Forelimb muscle (tissue), 1 donor: Measurements from ENCODE around the gene ASAP2. TPM values are rescaled to one million over a fixed set of nuclear protein-coding genes. Genes with fewer than 3 reads are reported as not detected.

Experiments
- DNase-seq: peaks from one replicate; pipeline ENCODE4 v3.0.0-alpha.2; 2013; ENCODE audit warnings: low read depth
- polyA plus RNA-seq: library from polyadenylated mRNA; unstranded; fragments of 120-200 nt; gene quantifications from one replicate; pipeline ENCODE4 v1.2.1, GENCODE V29; 2013; ENCODE audit not compliant: insufficient read length

The ASAP2 gene
- polyA plus RNA-seq, 1 donor = 17.6 TPM

DNA sequence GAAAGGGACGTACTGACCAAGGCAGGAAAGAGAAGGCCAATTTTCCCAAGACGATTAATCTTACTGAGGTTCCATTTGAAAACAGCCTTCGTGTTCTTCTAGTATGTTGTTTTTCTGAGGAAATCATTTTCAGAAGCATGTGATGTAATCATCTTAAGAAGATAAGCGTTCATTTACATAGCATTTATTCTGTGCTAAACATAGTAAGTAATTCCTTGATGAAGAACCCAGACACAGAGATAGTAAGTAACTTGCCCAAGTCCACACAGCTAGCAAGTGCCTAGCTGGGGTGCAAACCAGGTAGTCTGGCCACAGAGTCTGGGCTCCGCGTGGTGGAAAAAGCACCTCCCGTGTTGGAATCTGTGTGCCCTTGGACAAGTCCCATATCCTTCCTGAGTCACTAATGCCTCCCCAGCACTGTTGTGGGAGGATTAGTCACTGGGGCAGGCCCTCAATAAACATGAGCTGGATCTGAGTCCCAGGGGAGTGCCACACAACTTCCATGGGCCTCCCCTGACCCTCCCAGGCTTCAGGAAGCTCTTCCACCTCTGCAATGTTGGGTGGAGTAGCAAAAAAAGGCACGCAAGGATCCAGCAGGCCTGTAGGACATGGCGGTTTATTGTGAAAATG lies 26.9 kb upstream of the ASAP2 start:
- no peak for DNase-seq

DNA sequence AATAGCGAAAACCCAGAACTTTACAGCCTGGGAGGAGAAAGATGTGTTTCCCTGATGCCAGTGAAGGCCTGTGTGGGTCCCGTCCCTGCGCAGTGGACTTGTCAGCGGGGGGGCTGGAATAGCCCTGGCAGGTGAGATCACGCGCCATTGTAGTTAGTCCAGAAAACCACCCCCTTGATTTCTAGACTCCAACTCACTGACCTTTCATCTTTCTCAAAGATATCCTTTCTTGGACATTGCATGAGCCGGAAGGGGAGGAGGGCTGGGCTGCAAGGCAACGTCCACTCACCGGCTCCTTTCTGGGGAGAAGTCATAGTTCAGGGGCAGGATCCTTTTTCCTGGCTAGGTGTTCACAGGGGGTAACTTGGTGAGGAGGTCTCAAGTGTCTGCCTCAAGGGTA lies 22.3 kb upstream of the ASAP2 start:
- DNase-seq = no peak

DNA sequence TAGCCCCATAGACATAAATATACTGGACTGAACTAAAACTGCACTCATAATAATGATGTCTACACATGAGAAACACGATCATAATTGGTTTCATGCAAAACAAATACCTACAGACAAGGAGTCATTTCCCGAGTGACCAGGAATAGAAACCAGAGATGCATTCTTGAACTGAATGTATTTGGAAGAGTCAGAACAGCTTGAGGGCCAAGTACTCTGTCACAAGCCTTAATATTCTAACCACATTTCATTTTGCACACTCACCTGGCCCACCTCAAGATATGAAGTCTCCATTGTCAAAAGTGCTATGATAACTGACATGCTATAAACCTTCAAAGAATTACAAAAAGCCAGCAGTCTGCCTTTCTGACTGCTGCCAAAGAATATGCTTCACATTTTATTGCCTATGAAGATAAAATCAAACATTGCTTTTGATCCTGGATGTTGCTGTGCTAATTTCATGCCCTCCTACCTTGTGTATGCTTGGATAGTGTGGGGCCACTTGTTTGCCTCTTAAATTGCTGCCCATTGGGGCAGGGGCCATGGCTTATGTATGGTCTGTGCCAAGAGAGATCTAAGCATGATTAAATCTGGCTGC lies 18.9 kb upstream of the ASAP2 start:
- DNase-seq = no peak

- no peak for DNase-seq
These were observed 17.8 kb upstream of the ASAP2 start for GRCh38 chr2:9188823-9189222.

- DNase-seq = no peak
These were observed 16.7 kb upstream of the ASAP2 start for GRCh38 chr2:9189901-9190300.

GRCh38 chr2:9191041-9191481 lies 15.6 kb upstream of the ASAP2 start:
- DNase-seq = peak; percentile 65

- DNase-seq = no peak
These were observed 13.9 kb upstream of the ASAP2 start for GRCh38 chr2:9192712-9193111.

DNA sequence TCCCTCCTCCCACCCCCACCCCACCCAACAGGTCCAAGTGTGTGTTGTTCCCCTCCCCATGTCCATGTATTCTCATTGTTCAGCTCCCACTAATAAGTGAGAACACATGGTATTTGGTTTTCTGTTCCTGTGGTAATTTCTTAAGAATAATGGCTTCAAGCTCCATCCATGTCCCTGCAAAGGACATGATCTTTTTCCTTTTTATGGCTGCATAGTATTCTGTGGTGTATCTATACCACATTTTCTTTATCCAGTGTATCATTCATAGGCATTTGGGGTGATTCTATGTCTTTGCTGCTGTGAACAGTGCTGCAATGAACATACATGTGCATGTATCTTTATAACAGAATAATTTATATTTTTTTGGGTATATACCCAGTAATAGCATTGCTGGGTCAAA lies 12.3 kb upstream of the ASAP2 start:
- no peak for DNase-seq

DNA sequence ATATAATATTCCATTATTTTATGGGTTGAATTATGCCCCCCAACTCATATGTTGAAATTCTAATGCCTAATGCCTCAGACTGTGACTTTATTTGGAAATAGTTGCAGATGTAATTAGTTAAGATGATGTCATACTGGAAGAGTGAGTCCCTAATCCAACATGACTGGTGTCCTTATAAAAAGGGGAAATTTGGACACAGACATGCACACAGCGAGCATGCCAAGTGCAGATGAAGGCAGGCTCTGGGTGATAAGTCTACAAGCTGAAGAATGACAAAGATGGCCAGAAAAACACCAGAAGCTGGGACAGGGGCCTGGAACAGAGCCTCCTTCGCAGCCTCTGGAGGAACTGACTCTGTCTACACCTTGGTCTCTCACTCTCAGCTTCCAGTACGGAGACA lies 10.0 kb upstream of the ASAP2 start:
- no peak for DNase-seq

- no peak for DNase-seq
These were observed 8.7 kb upstream of the ASAP2 start for GRCh38 chr2:9197916-9198315.

DNA sequence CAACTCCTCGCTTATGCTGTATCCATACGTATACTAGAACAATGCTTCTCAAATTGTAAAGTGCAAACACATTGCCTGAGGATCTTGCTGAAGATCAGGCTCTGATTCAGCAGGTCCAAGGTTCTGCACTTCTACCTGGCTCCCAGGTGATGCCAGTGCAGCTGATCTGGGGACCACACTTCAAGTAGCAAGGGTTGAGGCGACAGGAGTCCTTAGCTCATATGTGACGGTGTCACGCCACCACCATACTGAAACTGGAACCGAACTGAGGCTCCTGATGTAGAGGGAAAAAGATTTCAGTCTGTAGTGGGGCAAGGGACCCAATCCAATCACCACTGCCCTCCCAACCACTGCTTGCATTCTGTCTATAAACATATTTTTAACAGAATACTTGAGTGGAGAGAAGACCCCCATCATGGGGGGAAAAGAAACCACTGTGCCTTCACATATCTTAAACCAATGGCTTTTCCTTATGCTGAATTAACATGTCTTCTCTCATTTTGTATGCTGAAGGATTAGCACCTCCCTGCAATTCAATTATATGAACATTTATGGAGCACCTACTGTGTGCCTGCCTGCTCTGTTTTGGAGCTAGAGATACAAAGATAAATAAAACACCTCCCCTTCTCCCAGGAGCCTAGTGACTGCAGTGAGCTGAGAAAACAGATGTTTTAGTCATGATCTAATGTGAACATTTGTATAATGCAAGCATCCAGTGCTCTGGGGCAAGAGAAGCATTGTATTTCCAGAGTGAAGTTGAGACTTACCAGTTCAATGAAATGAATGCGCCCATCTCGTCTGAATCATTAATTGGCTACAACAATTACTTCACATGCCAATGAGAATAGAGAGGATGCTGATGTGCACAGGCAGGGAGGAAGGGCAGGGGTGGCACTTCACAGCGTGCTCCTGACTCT lies 6.6 kb upstream of the ASAP2 start:
- no peak for DNase-seq

- no peak for DNase-seq
These were observed 6.0 kb upstream of the ASAP2 start for GRCh38 chr2:9200633-9201015.

DNA sequence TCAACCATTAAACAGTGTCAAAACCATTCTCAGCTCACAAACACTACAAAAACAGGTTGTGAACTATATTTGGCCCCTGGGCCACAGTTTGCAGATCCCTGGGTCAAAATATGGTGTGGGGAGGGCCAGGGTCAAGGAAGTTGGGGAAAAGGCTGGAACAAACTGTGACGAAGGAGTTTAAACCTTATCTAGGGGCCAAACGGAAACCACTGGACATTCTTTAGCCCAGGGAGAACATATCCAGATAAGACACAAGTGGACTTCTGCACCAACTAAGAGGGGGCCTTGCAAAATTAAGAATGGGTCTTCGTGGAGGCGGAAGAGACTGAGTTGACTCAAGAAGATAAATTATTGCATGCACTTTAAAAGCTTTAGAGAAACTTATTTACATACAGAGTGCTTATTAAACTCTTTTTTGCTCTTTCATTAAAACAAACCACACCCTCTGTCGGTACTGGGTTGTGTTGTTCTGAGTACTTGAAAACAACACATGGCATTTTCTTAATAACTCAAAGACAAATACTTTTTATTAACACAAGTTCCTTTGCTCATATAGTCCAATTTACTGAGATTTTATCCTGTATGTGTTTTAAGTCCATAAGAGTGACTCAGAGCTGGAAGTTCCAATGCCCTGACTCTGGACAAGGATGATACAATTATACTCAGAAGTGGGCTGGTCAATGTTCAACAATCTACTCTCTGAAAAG lies 5.3 kb upstream of the ASAP2 start:
- no peak for DNase-seq

DNA sequence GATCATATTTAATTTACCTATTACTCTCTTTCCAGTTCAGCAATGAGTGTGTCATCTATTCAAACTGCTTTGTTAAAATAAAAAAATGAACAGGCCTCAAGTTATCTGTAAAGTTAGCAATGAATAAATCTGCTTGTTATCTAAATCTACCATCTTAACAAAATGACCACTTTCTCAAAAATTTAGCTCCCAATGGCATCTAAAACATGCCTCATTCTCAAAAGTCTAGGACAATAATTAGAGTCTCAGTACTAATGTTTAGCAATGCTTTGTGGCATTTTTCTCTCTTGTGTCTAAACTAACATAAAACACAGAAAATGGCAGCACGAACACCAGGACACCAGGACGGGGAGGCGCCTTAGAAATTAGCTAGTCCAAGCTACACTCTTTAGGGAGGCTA lies 3.6 kb upstream of the ASAP2 start:
- no peak for DNase-seq

- DNase-seq = no peak
These were observed 2.7 kb upstream of the ASAP2 start for GRCh38 chr2:9203876-9204275.

GRCh38 chr2:9204939-9205338 lies 1.7 kb upstream of the ASAP2 start:
- no peak for DNase-seq

GRCh38 chr2:9205486-9205885 lies 1.1 kb upstream of the ASAP2 start:
- no peak for DNase-seq

DNA sequence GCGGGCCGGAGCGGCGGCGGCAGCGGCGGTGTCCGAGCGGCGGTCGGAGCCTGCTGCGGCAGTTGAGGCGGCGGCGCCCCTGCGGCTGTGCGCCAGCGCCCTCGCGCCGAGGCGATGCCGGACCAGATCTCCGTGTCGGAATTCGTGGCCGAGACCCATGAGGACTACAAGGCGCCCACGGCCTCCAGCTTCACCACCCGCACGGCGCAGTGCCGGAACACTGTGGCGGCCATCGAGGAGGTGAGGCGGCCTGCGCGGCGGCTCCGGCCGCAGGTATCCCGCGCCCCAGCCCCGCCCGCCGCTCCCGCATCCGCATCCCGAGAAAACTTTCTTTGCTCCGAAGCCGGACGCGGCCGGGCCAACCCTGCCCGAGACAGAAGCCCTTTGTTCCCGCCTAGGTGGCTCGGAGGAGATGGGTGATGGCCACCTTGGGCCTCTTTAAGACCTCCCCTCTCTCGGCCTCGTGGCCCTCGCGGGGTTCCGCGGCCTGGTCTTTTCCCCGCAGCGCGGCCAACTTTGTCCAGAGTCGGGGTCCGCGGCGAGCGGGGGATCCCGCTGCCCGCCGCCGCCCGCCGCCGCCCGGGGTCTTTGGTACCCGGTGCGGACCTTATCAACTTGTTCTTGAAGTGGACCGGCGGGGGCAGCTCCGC lies 504 bp downstream of the ASAP2 start:
- no peak for DNase-seq

- DNase-seq = no peak
These were observed 1.2 kb downstream of the ASAP2 start for GRCh38 chr2:9207641-9208311.

GRCh38 chr2:9208875-9209274 lies 2.3 kb downstream of the ASAP2 start:
- DNase-seq = no peak

DNA sequence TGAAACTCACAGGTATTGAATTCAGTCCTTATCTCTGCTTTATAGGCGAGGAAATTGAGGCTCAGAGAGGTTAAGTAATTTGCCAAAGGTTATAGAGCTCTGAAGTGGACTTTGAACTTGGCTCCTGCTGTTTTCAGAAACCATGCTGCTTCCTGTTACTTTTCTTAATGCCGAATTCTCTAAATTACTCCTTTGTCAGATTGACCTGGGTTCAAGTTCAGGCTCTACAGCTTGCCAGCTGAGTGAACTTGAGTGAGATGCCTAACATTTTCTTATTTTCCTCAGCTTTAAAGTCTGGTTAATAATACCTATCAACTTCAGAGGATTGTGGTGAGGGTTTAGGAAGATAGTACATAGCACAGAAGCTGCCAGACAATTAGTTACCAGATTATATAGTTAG lies 3.4 kb downstream of the ASAP2 start:
- DNase-seq = no peak
